GM10266 (cell line): Measurements from ENCODE around the gene CD300C.
"Not testable (repeated sequence)": the region's sequence is repeated elsewhere in the genome, so short reads cannot be mapped to it uniquely, and the experiment has no call there.

Experiments
- DNase-seq: peaks from one replicate; pipeline ENCODE4 v3.0.0; 2012; ENCODE audit errors: extremely low spot score
- TF ChIP-seq, protein P1 (sequence below): IDR thresholded peaks from 2 replicates; pipeline ENCODE4 v1.5.1; 2012; ENCODE audit warnings: mild to moderate bottlenecking, low read depth; ENCODE audit not compliant: control insufficient read depth, insufficient read depth; ENCODE audit errors: missing control alignments

Gene CD300C

GRCh38 chr17:74520790-74521480 is 25.0 kb downstream of the CD300C start:
- peak; percentile 1 for DNase-seq

DNA sequence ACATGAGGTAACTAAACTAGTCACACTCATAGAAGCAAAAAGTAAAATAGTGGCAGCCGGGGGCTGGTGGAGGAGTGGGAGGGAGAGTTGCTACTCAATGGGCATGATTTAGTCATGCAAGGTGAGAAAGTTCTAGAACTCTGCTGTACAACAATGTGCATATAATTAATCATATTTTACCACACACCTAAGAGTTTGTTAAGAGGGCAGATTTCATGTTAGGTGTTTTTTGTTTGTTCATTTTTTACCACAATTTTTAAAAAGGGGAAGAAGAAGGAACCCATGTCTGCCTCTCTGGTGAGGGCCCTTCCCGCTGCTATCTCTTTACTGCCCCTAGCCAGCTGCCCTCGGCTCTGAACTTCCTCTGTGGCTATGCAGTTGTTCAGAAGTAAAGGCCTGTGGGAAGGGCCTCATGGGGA is 25.9 kb downstream of the CD300C start:
- DNase-seq = no peak
- TF ChIP-seq, protein P1, sequence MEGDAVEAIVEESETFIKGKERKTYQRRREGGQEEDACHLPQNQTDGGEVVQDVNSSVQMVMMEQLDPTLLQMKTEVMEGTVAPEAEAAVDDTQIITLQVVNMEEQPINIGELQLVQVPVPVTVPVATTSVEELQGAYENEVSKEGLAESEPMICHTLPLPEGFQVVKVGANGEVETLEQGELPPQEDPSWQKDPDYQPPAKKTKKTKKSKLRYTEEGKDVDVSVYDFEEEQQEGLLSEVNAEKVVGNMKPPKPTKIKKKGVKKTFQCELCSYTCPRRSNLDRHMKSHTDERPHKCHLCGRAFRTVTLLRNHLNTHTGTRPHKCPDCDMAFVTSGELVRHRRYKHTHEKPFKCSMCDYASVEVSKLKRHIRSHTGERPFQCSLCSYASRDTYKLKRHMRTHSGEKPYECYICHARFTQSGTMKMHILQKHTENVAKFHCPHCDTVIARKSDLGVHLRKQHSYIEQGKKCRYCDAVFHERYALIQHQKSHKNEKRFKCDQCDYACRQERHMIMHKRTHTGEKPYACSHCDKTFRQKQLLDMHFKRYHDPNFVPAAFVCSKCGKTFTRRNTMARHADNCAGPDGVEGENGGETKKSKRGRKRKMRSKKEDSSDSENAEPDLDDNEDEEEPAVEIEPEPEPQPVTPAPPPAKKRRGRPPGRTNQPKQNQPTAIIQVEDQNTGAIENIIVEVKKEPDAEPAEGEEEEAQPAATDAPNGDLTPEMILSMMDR = no peak

More at GRCh38 chr17:74520790-74521480, 25.0 kb downstream of the CD300C start:
- TF ChIP-seq, protein P1 = no peak

DNA sequence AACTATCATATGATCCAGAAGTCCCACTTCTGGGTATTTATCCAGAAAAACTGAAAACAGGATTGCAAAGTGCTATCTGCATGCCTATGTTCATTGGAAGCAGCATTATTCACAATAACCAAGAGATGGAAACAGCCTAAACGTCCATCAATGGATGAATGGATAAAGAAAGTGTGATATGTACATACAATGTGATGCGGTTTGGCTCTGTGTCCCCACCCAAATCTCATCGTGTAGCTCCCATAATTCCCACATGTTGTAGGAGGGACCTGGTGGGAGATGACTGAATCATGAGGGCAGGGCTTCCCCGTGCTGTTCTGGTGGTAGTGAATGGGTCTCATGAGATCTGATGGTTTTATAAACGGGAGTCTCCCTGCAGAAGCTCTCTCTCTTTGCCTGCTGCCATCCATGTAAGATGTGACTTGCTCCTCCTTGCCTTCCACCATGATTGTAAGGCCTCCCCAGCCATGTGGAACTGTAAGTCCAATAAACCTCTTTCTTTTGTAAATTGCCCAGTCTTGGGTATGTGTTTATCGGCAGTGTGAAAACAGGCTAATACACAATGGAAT is 27.4 kb downstream of the CD300C start:
- DNase-seq = not testable (repeated sequence)

- DNase-seq = no peak
- TF ChIP-seq, protein P1 = no peak
Measured at GRCh38 chr17:74516561-74517328, 29.2 kb downstream of the CD300C start.

DNA sequence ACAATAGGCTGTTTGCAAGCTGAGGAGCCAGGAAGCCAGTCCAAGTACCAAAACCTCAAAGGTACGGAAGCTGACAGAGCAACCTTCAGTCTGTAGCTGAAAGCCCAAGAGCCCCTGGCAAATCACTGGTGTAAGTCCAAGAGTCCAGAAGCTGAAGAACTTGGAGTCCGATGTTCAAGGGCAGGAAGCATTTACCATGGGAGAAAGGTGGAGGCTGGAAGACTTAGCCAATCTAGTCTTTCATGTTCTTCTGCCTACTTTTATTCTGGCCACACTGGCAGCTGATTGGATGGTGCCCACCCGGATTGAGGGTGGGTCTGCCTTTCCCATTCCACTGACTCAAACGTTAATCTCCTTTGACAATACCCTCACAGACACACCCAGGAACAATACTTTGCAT is 30.0 kb downstream of the CD300C start:
- DNase-seq = no peak
- TF ChIP-seq, protein P1 = no peak

DNA sequence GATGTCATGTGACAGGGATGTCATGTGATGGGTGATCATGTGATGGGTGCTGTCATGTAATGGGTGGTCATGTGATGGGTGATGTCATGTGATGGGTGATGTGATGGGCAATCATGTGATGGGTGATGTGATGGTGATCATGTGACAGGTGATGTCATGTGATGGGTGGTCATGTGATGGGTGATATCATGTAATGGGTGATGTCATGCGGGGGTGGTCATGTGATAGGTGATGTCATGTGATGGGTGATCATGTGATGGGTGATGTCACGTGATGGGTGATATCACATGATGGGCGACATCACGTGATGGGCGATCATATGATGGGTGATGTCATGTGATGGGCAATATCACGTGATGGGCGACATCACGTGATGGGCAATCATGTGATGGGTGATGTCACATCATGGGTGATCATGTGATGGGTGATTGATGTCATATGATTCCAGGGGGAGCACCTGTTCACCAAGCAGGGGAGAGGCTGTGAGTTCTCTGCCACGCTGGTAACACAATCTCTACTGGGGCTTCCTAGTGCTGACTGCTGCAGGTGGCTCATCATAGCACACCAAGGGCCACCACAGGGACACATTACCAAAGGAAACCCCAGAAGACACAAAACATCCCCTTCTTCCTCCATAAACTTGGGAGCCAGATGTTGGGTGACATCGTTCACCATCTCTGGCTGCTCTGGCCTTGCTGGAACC is 31.1 kb downstream of the CD300C start:
- no peak for DNase-seq
- TF ChIP-seq, protein P1 = no peak

DNA sequence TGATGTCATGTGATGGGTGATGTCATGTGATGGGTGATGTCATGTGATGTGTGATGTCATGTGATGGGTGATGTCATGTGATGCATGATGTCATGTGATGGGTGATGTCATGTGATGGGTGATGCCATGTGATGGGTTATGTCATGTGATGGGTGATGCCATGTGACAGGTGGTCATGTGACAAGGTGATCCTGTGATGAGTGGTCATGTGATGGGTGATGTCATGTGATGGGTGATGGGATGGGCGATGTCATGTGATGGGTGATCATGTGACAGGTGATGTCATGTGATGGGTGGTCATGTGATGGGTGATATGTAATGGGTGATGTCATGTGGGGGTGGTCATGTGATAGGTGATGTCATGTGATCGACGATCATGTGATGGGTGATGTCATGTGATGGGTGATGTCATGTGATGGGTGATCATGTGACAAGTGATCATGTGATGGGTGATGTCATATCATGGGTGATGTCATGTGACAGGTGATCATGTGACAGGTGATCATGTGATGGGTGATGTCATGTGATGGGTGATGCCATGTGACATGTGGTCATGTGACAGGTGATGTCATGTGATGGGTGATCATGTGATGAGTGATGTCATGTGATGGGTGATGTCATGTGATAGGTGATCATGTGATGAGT is 31.8 kb downstream of the CD300C start:
- TF ChIP-seq, protein P1 = no peak
- DNase-seq = no peak
